NCI-H2029 (cell line): Measurements from ENCODE around the gene KIF17.

ENCODE experiments used
- DNase-seq: peaks from one replicate; lab custom pipeline; 2025; lab: John Stamatoyannopoulos, UW

KIF17 gene

GRCh38 chr1:20660847-20661206, 57.0 kb downstream of the KIF17 start:
- DNase-seq = no peak

GRCh38 chr1:20660363-20660762, 57.4 kb downstream of the KIF17 start:
- no peak for DNase-seq

GRCh38 chr1:20658166-20658915, 59.5 kb downstream of the KIF17 start:
- no peak for DNase-seq

GRCh38 chr1:20657024-20657423, 60.8 kb downstream of the KIF17 start:
- DNase-seq = no peak

GRCh38 chr1:20654104-20654690, 63.6 kb downstream of the KIF17 start:
- DNase-seq = no peak

GRCh38 chr1:20652300-20652699, 65.5 kb downstream of the KIF17 start:
- DNase-seq = no peak

- DNase-seq = no peak
Measured at GRCh38 chr1:20648946-20649345, 68.9 kb downstream of the KIF17 start.

- DNase-seq = no peak
Measured at GRCh38 chr1:20648438-20648837, 69.4 kb downstream of the KIF17 start.

GRCh38 chr1:20645414-20645813, 72.4 kb downstream of the KIF17 start:
- no peak for DNase-seq

- no peak for DNase-seq
Measured at GRCh38 chr1:20644416-20644815, 73.4 kb downstream of the KIF17 start.

- no peak for DNase-seq
Measured at GRCh38 chr1:20643080-20643479, 74.7 kb downstream of the KIF17 start.

GRCh38 chr1:20641975-20642374, 75.8 kb downstream of the KIF17 start:
- DNase-seq = no peak

GRCh38 chr1:20640183-20640597, 77.6 kb downstream of the KIF17 start:
- peak; percentile 18 for DNase-seq

- no peak for DNase-seq
Measured at GRCh38 chr1:20636785-20637347, 80.9 kb downstream of the KIF17 start.

GRCh38 chr1:20634594-20635084, 83.2 kb downstream of the KIF17 start:
- peak; percentile 54 for DNase-seq

GRCh38 chr1:20634065-20634593, 83.7 kb downstream of the KIF17 start:
- no peak for DNase-seq

- DNase-seq = peak; percentile 58
Measured at GRCh38 chr1:20633190-20634064, 84.4 kb downstream of the KIF17 start, which contains the start of gene PINK1. Gene PINK1 (plus strand): TSS chr1:20633458. CDS start chr1:20633549, 91 bp downstream.

GRCh38 chr1:20632386-20632785, 85.4 kb downstream of the KIF17 start:
- DNase-seq = no peak

- no peak for DNase-seq
Measured at GRCh38 chr1:20630729-20631128, 87.1 kb downstream of the KIF17 start.

- DNase-seq = no peak
Measured at GRCh38 chr1:20626524-20626923, 91.3 kb downstream of the KIF17 start.

- DNase-seq = no peak
Measured at GRCh38 chr1:20626098-20626427, 91.7 kb downstream of the KIF17 start.
